Right atrium auricular region (tissue), 2 donors: Measurements from ENCODE around the gene ABCA3. TPM values are rescaled to one million over a fixed set of nuclear protein-coding genes. Genes with fewer than 3 reads are reported as not detected.

Experiments used
- DNase-seq: peaks from one replicate; pipeline ENCODE4 v3.0.0-alpha.2; 2019; ENCODE audit warnings: low spot score
- H3K27ac ChIP-seq, 2 donors: fragments of 200-600 bp; sonication (generic); 1 replicate in 1 of 2; 2 replicates in 1 of 2; pipeline ENCODE4 v1.5.1; 2016 to 2019
- H3K27me3 ChIP-seq, 2 donors: fragments of 200-600 bp; sonication (generic); one replicate each; pipeline versions ENCODE4 v1.5.1 to v1.6.0; 2017 to 2019
- H3K36me3 ChIP-seq: fragments of 200-600 bp; sonication (generic); one replicate; pipeline ENCODE4 v1.5.1; 2016
- H3K4me1 ChIP-seq, 2 donors: fragments of 200-600 bp; sonication (generic); one replicate each; pipeline versions ENCODE4 v1.5.1 to v1.6.0; 2017 to 2019
- H3K4me3 ChIP-seq, 2 donors: fragments of 200-600 bp; sonication (generic); 1 replicate in 1 of 2; 2 replicates in 1 of 2; pipeline ENCODE4 v1.5.1; 2017 to 2019; ENCODE audit warnings: mild to moderate bottlenecking in 1 of 2, moderate library complexity in 1 of 2
- H3K9me3 ChIP-seq, 2 donors: fragments of 200-600 bp; sonication (generic); one replicate each; pipeline ENCODE4 v1.5.1; 2019
- CTCF ChIP-seq, 2 donors: fragments of 200-600 bp; sonication (generic); IDR thresholded peaks; one replicate each; pipeline ENCODE4 v1.5.1; 2019; ENCODE audit warnings: antibody characterized with exemption in 2 of 2
- total RNA-seq, 2 donors: library from RNA; depleted of rRNA; stranded (reverse); fragments of >200 nt; gene quantifications; one replicate each; pipeline ENCODE4 v1.1.0, GENCODE V29; 2016

ABCA3 gene
- total RNA-seq, 2 donors from 2014 or later = 7.5 to 10.1 TPM

- no peak for DNase-seq
- H3K9me3 ChIP-seq = no peaks in the 10 kb centered on the region
- no peak for TF ChIP-seq CTCF (IDR thresholded peaks at IDR 0.05)
- no peak overlapping the region for H3K4me3 ChIP-seq
- H3K36me3 ChIP-seq = peaks cover 7% of the 10 kb centered on the region
- no peaks in the 10 kb centered on the region for H3K4me1 ChIP-seq
- H3K27me3 ChIP-seq = no peaks in the 10 kb centered on the region
- H3K27ac ChIP-seq = no peak overlapping the region
These were observed 41.2 kb downstream of the ABCA3 start for GRCh38 chr16:2299121-2299914.

DNA sequence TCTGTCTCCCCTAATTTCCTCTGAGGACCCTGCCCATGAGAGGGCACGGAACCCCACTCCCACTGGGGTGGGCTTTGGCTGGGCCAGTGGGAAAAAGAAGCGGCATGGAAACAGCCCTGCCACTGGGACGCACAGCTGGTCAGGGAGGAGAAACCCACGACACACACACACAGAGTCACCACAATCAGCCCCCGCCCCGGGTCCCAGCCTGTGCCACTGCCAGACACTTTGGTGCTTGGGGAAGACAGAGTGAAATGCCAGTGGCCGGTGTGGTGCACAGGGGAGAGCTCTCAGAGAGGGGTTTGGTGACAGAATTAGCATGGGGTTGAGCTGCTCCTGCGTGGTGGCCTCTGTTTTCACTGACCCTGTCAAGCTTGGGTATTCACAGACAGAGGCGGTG lies 41.9 kb downstream of the ABCA3 start:
- Histone ChIP-seq H3K27me3 (no peaks in the 10 kb centered on the region), H3K4me1 (no peaks in the 10 kb centered on the region), H3K4me3 (no peak overlapping the region), H3K36me3 (peaks cover 8% of the 10 kb centered on the region), H3K27ac (no peak overlapping the region), H3K9me3 (no peaks in the 10 kb centered on the region)
- no peak for DNase-seq
- no peak for TF ChIP-seq CTCF (IDR thresholded peaks at IDR 0.05)

DNA sequence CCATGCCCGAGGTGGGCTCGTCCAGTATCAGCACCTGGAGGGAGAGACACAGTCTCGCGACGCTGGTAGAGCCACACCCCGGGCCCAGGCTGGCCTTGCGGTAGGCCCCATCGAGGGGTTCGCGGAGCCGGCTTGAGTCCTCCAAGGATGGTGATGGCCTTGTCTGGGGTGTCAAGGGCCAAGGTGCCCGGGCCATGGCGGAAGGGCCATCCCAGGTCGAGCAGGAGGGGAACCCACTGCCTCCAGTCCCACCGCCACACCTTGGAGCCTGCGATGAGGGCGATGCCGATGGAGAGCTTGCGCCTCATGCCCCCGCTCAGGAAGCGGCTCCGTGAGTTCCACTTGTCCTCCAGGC lies 43.0 kb downstream of the ABCA3 start:
- Histone ChIP-seq H3K27me3 (no peaks in the 10 kb centered on the region), H3K36me3 (peaks cover 6% of the 10 kb centered on the region), H3K9me3 (no peaks in the 10 kb centered on the region), H3K4me3 (no peak overlapping the region), H3K27ac (no peak overlapping the region), H3K4me1 (no peaks in the 10 kb centered on the region)
- TF ChIP-seq CTCF (IDR thresholded peaks at IDR 0.05) = no peak
- DNase-seq = no peak

GRCh38 chr16:2296661-2297505 lies 43.6 kb downstream of the ABCA3 start:
- Histone ChIP-seq H3K9me3 (no peaks in the 10 kb centered on the region), H3K27ac (no peak overlapping the region), H3K27me3 (no peaks in the 10 kb centered on the region), H3K4me1 (no peaks in the 10 kb centered on the region), H3K36me3 (peaks cover 10% of the 10 kb centered on the region), H3K4me3 (no peak overlapping the region)
- no peak for DNase-seq
- TF ChIP-seq CTCF (IDR thresholded peaks at IDR 0.05) = peak in 1 of 2 donors; percentile 51

DNA sequence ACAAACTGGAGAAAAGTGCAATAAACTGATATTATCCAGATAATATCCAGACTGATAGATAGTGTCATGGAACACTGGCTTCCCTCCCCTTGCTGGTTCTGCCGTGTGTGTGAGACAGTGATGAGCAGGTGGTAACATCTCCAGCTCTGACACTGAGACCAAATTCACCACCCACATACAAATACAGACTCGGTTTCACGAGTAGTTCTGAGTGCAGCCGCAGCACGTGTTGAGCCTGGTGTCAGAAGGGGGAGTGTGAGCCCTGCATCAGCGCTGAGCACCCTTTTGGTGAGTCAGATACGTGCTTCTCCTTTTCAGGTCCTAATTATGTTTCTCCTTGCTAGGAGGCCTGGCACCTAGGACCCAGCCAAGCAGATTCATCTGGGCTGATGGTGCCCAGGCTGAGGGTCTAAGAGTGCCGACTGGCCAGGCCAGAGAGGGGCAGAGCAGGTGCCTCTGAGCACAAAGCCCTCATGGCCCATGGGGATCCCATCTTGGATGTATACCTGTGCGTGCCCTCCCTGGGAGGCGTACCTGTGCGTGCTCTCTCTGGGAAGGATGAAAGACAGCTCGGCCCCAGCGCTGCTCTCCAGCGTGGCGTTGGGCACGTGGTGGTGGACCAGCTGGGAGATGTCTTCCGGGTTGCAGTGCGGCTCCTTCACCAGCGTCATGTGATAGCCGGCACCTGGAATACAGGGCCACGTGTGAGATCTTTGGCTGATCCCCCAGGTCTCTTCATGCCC lies 45.3 kb downstream of the ABCA3 start:
- Histone ChIP-seq H3K36me3 (peaks cover 26% of the 10 kb centered on the region), H3K9me3 (no peaks in the 10 kb centered on the region), H3K4me3 (no peak overlapping the region), H3K27ac (no peak overlapping the region), H3K27me3 (no peaks in the 10 kb centered on the region), H3K4me1 (no peaks in the 10 kb centered on the region)
- DNase-seq = no peak
- no peak for TF ChIP-seq CTCF (IDR thresholded peaks at IDR 0.05)
